Hematopoietic multipotent progenitor cell treated with erythropoietin and hydrocortisone succinate and interleukin-3 and kit ligand, for 17 days (in vitro differentiated cells): ENCODE results near the gene SLC30A10.
"Not testable (repeated sequence)": the region's sequence is repeated elsewhere in the genome, so short reads cannot be mapped to it uniquely, and the experiment has no call there.

Experiments used
- DNase-seq: peaks from one replicate; pipeline ENCODE4 v3.0.0-alpha.2; 2015; ENCODE audit warnings: low spot score

The SLC30A10 gene

DNA sequence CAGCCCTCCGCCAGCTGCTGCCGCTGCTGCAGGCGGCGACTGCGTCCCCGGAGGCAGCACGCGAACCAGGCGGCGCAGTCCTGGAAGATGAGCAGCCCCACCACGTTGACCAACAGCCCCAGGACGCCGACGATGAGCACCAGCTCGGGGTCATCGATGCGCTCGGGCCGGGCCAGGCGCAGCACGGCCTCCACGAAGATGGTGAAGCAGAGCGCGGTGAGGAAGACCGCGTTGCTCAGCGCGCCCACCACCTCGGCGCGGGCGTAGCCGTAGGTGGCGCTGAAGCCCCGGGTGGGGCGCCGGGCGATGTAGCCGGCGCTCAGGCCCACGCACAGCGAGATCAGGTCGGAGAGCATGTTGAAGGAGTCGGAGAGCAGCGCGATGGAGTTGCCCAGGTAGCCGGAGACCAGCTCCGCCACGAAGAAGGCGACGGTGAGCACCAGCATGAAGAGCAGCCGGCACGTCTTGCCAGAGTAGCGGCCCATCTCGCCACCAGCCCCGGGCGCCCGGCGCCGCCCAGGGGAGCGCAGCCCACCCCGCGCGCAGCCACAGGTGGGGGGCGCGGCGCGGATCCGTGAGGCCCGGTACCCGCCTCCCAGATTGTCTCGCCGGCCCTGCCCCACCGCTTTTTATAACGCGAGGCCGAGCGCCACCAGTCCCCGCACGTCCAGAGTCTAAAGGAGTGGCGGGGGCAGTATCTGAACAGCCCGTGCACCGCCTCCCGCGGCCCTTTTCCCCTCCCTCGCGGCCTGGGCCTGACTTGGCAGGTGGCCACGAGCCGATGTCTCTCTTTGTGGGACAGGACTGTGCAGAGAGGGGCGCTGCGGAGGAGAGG, at the start of gene SLC30A10:
Gene SLC30A10 (minus strand): TSS at position 602 of the 835 bp plus-strand sequence. CDS start 117 bp downstream, at position 485.
- DNase-seq: no peak

GRCh38 chr1:219973213-219973612, 44.9 kb upstream of the SLC30A10 start:
- peak; percentile 68 for DNase-seq

DNA sequence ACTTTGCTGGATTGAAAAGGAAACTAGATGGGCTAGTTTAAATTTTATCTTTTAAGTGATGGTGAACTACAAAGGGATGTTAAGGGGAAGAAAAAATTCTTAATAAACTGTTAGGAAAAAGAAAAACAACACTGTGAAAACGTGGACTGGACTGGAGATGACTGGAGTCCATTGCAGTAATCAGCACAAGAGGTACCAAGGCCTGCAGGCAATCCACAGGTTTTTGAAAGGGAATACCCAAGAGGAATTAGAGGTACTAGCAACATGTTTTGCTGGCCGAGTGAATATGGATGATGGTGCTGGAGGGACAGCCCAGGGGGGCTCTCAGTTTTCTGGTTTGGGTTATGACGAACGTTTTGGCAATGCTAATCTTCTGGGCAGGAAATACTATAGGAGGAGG, 39.0 kb upstream of the SLC30A10 start:
- no peak for DNase-seq

DNA sequence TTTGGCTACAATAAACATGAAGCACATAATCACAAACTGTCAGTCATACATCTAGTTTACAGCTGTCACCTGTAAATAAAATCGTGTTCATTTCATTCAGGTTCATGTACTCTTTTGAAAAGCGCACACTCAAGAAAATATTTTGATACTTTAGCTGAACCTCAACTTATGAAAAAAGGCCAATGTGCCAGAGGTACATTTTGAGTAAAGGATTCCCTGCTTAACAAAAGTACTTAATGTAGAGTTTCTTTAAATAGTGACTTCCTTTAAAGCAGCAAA, 37.7 kb upstream of the SLC30A10 start:
- DNase-seq: no peak

DNA sequence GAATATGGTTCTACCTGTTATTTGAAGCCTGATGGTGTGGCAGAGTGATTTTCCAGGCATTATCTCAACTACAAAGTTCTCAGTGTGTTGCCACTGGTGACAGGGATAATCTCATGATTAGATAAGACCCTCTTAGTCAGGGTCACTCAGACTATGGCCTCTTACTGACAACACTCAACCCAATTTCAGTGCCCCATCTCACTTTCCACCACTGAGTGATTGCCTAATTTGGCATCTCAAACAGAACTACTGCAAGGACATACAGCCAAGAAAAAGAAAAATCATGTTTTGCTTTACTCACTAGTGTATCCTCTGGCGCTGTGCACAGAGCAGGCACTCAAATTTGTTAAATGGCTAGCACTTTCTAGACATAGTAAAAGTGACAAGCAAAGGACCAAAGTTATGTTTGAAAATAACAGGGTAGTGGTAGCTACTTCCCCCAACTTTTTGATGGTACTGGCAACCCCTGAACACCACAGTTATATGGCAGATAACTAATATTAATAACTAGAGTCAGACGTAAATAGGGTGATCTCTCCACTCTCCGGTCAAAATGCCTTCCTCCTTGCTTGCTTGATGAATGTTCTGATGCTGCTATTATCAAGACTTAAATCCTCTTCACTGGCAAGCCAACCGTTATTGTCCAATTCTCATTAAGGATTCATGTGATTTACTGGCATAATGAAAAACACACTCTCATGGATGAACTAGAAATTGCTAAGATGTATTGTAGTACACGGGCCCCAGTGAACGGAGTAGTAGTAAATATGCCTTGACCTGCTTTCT, 37.1 kb upstream of the SLC30A10 start:
- no peak for DNase-seq

DNA sequence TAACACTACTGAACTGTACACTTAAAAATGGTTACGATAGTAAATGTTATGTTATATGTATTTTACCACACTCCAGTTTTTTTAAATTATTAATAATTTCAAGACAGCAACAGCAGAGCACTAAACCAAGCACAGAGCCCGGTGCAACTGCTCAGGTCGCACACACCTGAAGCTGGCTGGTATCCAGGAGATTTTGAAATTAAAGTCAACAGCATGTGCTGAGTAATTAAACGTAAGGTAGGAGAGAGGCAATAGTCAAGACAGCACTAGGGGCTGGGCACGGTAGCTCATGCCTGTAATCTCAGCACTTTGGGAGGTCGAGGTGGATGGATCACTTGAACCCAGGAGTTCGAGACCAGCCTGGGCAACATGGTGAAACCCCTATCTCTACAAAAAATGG, 35.1 kb upstream of the SLC30A10 start:
- no peak for DNase-seq

DNA sequence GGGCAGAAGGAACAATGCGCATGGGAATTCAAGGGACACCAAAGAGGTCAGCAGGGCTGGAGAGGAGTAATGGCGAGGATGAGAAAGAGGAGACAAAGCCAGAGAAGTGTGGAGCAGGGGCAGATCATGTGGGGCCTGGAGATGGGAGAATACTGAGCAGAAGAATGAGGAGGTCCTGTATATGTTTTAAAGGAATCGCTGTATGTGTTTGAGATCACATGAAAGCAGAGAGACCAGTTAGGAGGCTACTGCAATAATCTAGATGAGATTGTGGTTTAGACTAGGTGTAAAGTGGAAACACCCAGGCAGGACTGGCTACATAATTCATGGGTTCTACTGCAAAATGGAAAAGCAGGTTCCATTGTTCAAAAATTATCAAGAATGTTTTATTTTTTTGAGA, 33.3 kb upstream of the SLC30A10 start:
- DNase-seq: no peak

DNA sequence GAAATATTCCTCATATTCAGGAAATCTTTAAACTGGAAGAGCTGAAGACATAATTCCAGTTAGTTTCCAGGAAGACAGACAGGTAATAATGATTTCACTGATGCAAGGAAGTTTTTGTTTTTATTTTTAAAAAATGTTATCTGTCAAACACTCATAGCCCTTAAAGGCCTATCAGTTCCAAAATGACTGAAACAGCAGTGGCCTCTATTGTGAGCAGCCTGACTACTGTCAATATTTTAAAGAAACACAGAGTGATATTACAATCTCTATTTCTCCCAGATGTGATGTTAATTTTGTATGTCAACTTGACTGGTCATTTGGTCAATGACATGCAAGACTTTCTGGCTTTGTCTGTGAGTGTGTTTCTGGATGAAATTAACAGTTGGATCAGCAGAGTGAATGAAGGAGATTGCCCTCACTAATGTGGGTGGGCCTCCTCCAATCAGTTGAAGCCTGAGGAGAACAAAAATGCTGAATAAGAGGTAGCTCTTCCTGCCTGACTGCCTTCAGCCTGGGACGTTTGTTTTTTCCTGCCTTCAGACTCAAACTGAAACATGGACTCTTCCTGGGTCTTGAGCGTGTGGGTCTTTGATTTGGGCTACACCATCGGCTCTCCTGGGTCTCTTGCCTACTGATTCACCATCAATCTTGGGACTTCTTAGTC, 31.3 kb upstream of the SLC30A10 start:
- DNase-seq: no peak

GRCh38 chr1:219958875-219959417, 30.6 kb upstream of the SLC30A10 start:
- no peak for DNase-seq

- no peak for DNase-seq
These were observed 26.5 kb upstream of the SLC30A10 start for GRCh38 chr1:219954736-219955421.

- DNase-seq: no peak
These were observed 25.7 kb upstream of the SLC30A10 start for GRCh38 chr1:219954052-219954451.

DNA sequence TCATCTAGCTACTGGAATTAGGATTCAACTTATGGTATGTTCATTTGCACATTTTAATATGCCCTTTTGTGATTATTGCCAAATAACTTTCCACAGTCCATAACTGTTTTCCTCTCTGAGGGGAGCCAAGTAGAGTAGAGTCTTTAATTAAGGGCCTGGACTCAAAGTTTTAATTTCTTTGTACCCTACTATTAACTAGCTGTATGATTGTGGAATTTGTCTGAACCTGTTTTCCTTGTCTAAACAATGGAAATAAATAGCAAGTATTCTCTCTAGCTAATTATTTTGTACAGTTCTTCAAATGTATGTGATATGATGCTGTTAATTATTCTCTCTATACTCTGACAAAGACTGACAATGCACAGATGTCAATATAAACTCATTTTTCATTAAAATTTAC, 24.0 kb upstream of the SLC30A10 start:
- DNase-seq: no peak

DNA sequence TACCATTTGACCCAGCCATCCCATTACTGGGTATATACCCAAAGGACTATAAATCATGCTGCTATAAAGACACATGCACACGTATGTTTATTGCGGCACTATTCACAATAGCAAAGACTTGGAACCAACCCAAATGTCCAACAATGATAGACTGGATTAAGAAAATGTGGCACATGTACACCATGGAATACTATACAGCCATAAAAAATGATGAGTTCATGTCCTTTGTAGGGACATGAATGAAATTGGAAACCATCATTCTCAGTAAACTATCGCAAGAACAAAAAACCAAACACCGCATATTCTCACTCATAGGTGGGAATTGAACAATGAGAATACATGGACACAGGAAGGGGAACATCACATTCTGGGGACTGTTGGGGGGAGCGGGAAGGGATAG, 20.9 kb upstream of the SLC30A10 start:
- not testable (repeated sequence) for DNase-seq

- DNase-seq: not testable (repeated sequence)
These were observed 20.4 kb upstream of the SLC30A10 start for GRCh38 chr1:219948766-219949165.

DNA sequence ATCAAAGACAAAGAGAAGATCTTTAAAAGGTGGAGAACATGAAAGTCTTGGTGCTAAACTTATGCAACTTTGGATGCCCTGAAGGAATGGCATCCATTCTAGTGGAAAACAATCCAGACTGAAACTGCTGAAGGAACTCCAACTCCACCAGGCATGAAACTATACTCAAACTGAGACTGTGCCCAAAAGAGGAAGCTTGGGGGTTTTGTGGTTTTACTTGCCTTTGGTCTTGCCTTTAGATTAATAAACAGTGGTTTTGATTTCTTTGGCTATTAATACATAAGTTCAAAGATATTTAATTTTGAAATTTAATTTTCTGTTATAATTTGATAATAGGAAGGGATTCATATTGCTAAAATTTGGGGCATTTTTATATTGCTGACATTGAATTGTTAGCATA, 17.4 kb upstream of the SLC30A10 start:
- no peak for DNase-seq

- no peak for DNase-seq
These were observed 13.1 kb upstream of the SLC30A10 start for GRCh38 chr1:219941179-219942118.

GRCh38 chr1:219940707-219941106, 12.3 kb upstream of the SLC30A10 start:
- no peak for DNase-seq

- no peak for DNase-seq
These were observed 10.3 kb upstream of the SLC30A10 start for GRCh38 chr1:219938706-219939105.

- not testable (repeated sequence) for DNase-seq
These were observed 5.4 kb upstream of the SLC30A10 start for GRCh38 chr1:219933763-219934162.

- DNase-seq: no peak
These were observed 2.7 kb upstream of the SLC30A10 start for GRCh38 chr1:219931033-219931432.

DNA sequence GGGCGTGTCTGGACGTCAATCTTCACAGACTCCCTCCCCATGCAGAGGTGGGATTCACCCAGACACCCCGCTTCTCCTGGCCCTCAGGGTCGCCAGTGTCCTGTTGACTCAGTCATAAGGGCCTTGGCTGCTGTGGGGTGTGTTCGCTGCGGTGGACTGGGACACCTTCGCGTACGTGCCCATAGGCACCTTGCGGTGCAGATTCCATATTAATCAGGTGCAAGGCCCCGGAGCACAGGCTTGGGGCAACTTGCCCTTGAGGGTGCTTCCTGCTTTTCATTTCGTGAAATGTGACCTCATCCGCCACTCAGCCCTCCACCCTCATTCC, 398 bp upstream of the SLC30A10 start:
- no peak for DNase-seq
